HepG2 (cell line): Measurements from ENCODE around the gene USP7. TPM values are rescaled to one million over a fixed set of nuclear protein-coding genes. Genes with fewer than 3 reads are reported as not detected.

Experiments used
- AGO1 ChIP-seq: fragments of 200-400 bp; formaldehyde crosslinking; IDR thresholded peaks from 2 replicates; pipeline ENCODE4 v1.6.1; 2017; ENCODE audit warnings: mild to moderate bottlenecking, low read depth, low read length, moderate library complexity; ENCODE audit not compliant: poor library complexity, severe bottlenecking
- ATF7 ChIP-seq, 2 experiments: fragments of 450-650 bp in 1 of 2; sonication (generic) in 1 of 2; formaldehyde crosslinking in 1 of 2; IDR thresholded peaks; 2 replicates each; pipeline versions ENCODE4 v1.4.0 to v1.6.1; 2016 to 2020; ENCODE audit warnings: antibody characterized with exemption in 1 of 2, mild to moderate bottlenecking in 1 of 2, missing genetic modification reagents in 1 of 2
- BRD4 ChIP-seq: sonication (generic); formaldehyde crosslinking; IDR thresholded peaks from 2 replicates; pipeline ENCODE4 v1.4.0; 2020; ENCODE audit warnings: missing genetic modification reagents
- CCDC6 ChIP-seq: sonication (generic); formaldehyde crosslinking; IDR thresholded peaks from 2 replicates; pipeline ENCODE4 v1.8.1; 2022; ENCODE audit warnings: mild to moderate bottlenecking, missing genetic modification reagents, moderate library complexity
- E2F5 ChIP-seq: sonication (generic); formaldehyde crosslinking; conservative IDR thresholded peaks from 2 replicates; pipeline ENCODE4 v1.4.0; 2020; ENCODE audit warnings: missing genetic modification reagents
- HINFP ChIP-seq: sonication (generic); formaldehyde crosslinking; IDR thresholded peaks from 2 replicates; pipeline ENCODE4 v1.4.0; 2020; ENCODE audit warnings: low read depth, mild to moderate bottlenecking, missing genetic modification reagents
- HNRNPH1 ChIP-seq: fragments of 200-400 bp; formaldehyde crosslinking; optimal IDR thresholded peaks from 2 replicates; pipeline ENCODE3; 2017; ENCODE audit warnings: mild to moderate bottlenecking, low read depth, low read length
- IKZF1 ChIP-seq: fragments of 450-650 bp; IDR thresholded peaks from 2 replicates; pipeline ENCODE4 v1.7.1; 2016
- NFKB2 ChIP-seq: sonication (generic); formaldehyde crosslinking; IDR thresholded peaks from 2 replicates; pipeline ENCODE4 v1.4.0; 2020; ENCODE audit warnings: missing genetic modification reagents, borderline replicate concordance
- PAWR ChIP-seq: sonication (generic); formaldehyde crosslinking; IDR thresholded peaks from 2 replicates; pipeline ENCODE4 v1.4.0; 2020; ENCODE audit warnings: missing genetic modification reagents, mild to moderate bottlenecking, borderline replicate concordance
- PCBP1 ChIP-seq: fragments of 200-400 bp; formaldehyde crosslinking; IDR thresholded peaks from 2 replicates; pipeline ENCODE4 v1.6.1; 2017; ENCODE audit warnings: mild to moderate bottlenecking, low read depth, low read length, borderline replicate concordance
- PPARG ChIP-seq: conservative IDR thresholded peaks from 2 replicates; pipeline ENCODE4 v1.6.1; 2016; ENCODE audit warnings: missing biosample characterization, missing genetic modification reagents
- SKI ChIP-seq: fragments of 450-650 bp; IDR thresholded peaks from one replicate; pipeline ENCODE4 v1.6.1; 2018; ENCODE audit warnings: mild to moderate bottlenecking; ENCODE audit not compliant: partially characterized antibody
- SMAD9 ChIP-seq: sonication (generic); formaldehyde crosslinking; IDR thresholded peaks from 2 replicates; pipeline ENCODE4 v1.5.1; 2020; ENCODE audit warnings: mild to moderate bottlenecking, missing genetic modification reagents
- SNAPC2 ChIP-seq: sonication (generic); formaldehyde crosslinking; IDR thresholded peaks from 2 replicates; pipeline ENCODE4 v1.8.1; 2022; ENCODE audit warnings: mild to moderate bottlenecking, missing genetic modification reagents
- TBX3 ChIP-seq: fragments of 450-650 bp; IDR thresholded peaks from 2 replicates; pipeline ENCODE4 v1.6.1; 2017; ENCODE audit warnings: antibody characterized with exemption, mild to moderate bottlenecking, inconsistent platforms, borderline replicate concordance
- ZBTB7B ChIP-seq: sonication (generic); formaldehyde crosslinking; IDR thresholded peaks from 2 replicates; pipeline ENCODE4 v1.4.0; 2020; ENCODE audit warnings: missing genetic modification reagents
- ZFP36 ChIP-seq: fragments of 150-350 bp; IDR thresholded peaks from 2 replicates; pipeline ENCODE4 v1.6.1; 2018; ENCODE audit warnings: borderline replicate concordance, low read length, low read depth; ENCODE audit not compliant: partially characterized antibody
- ZFX ChIP-seq: sonication (generic); formaldehyde crosslinking; IDR thresholded peaks from 2 replicates; pipeline ENCODE4 v1.4.0; 2020; ENCODE audit warnings: mild to moderate bottlenecking, low read depth, missing genetic modification reagents, moderate library complexity
- ZNF20 ChIP-seq: sonication (generic); formaldehyde crosslinking; IDR thresholded peaks from 2 replicates; pipeline ENCODE4 v1.4.0; 2020; ENCODE audit warnings: mild to moderate bottlenecking, moderate library complexity, missing genetic modification reagents
- ZNF207 ChIP-seq: fragments of 450-650 bp; IDR thresholded peaks from 2 replicates; pipeline ENCODE4 v1.6.1; 2016; ENCODE audit warnings: antibody characterized with exemption, borderline replicate concordance
- ZNF34 ChIP-seq: sonication (generic); formaldehyde crosslinking; IDR thresholded peaks from 2 replicates; pipeline ENCODE4 v1.4.0; 2020; ENCODE audit warnings: mild to moderate bottlenecking, missing genetic modification reagents, borderline replicate concordance
- ZNF510 ChIP-seq: sonication (generic); formaldehyde crosslinking; IDR thresholded peaks from 2 replicates; pipeline ENCODE4 v1.4.0; 2020; ENCODE audit warnings: low read depth, mild to moderate bottlenecking, missing genetic modification reagents
- ZNF570 ChIP-seq: sonication (generic); formaldehyde crosslinking; IDR thresholded peaks from 2 replicates; pipeline ENCODE4 v1.4.0; 2020; ENCODE audit warnings: mild to moderate bottlenecking, missing genetic modification reagents, borderline replicate concordance
- ZNF652 ChIP-seq: IDR thresholded peaks from 2 replicates; pipeline ENCODE4 v1.6.1; 2016; ENCODE audit warnings: low read depth, borderline replicate concordance
- polyA plus RNA-seq, 8 experiments: library from polyadenylated mRNA; depleted of rRNA in 3 of 8; stranded (reverse) in 7 of 8; unstranded in 1 of 8; fragments of >200 nt; fragmentation: Illumina TruSeq in 4 of 8; extraction: Trizol in 4 of 8; gene quantifications; 2 replicates each; pipeline versions ENCODE4 v1.2.1 to v1.2.3, GENCODE V29; 2011 to 2016; ENCODE audit warnings: low read depth in 4 of 8, missing spikeins in 1 of 8, mixed read lengths in 1 of 8; ENCODE audit not compliant: insufficient read depth in 1 of 8
- total RNA-seq, 5 experiments: library from RNA; depleted of rRNA; stranded (reverse); fragments of >200 nt; fragmentation: Illumina TruSeq; extraction: Trizol; gene quantifications; 2 replicates each; pipeline ENCODE4 v1.2.3, GENCODE V29; 2016; ENCODE audit warnings: low read depth in 1 of 5
- TF ChIP-seq, protein P1 (sequence below): sonication (generic); formaldehyde crosslinking; IDR thresholded peaks from 2 replicates; pipeline ENCODE4 v1.8.0; 2022; ENCODE audit warnings: missing genetic modification reagents, low read depth, mild to moderate bottlenecking, borderline replicate concordance
- TF ChIP-seq, protein P2 (sequence below): sonication (generic); formaldehyde crosslinking; IDR thresholded peaks from 2 replicates; pipeline ENCODE4 v1.4.0; 2020; ENCODE audit warnings: missing genetic modification reagents

Gene USP7
- total and polyA plus RNA-seq, 2 of the 13 experiments (the other 11 are each of a cell fraction or from before 2014, with no cell fraction given): 52.5 to 173 TPM

- TF ChIP-seq, protein P1, sequence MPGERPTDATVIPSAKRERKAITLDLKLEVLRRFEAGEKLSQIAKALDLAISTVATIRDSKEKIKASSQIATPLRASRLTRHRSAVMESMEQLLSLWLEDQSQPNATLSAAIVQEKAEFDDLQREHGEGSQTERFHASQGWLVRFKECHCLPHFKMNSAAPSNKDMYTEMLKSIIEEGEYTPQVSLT: no peak
- no peak for TF ChIP-seq IKZF1
- no peak for TF ChIP-seq SNAPC2
- no peak for TF ChIP-seq NFKB2 (CRISPR knock-in tag)
- TF ChIP-seq ZNF207: no peak
- TF ChIP-seq, protein P2, sequence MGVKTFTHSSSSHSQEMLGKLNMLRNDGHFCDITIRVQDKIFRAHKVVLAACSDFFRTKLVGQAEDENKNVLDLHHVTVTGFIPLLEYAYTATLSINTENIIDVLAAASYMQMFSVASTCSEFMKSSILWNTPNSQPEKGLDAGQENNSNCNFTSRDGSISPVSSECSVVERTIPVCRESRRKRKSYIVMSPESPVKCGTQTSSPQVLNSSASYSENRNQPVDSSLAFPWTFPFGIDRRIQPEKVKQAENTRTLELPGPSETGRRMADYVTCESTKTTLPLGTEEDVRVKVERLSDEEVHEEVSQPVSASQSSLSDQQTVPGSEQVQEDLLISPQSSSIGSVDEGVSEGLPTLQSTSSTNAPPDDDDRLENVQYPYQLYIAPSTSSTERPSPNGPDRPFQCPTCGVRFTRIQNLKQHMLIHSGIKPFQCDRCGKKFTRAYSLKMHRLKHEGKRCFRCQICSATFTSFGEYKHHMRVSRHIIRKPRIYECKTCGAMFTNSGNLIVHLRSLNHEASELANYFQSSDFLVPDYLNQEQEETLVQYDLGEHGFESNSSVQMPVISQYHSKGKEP (CRISPR knock-in tag): no peak
- peak; percentile 14 for TF ChIP-seq HNRNPH1
- no peak for TF ChIP-seq PPARG (CRISPR knock-in tag)
- peak; percentile 93; the same call in 1 of the 2 replicates for TF ChIP-seq ZNF34 (CRISPR knock-in tag)
- TF ChIP-seq ZBTB7B: no peak; the same call in 1 of the 2 replicates
- TF ChIP-seq HINFP (CRISPR knock-in tag): no peak
- TF ChIP-seq ZFP36: no peak
- TF ChIP-seq PCBP1: 0 out of 2 replicates have a peak, but pooled peaks have one; percentile 6
- TF ChIP-seq ZNF652 (CRISPR knock-in tag): no peak
- no peak for TF ChIP-seq ZNF570 (CRISPR knock-in tag)
- 0 out of 2 replicates have a peak, but pooled peaks have one; percentile 7 for TF ChIP-seq E2F5
- TF ChIP-seq TBX3: no peak
- no peak for TF ChIP-seq ZNF20 (CRISPR knock-in tag)
- peak; percentile 55; the same call in 1 of the 2 replicates for TF ChIP-seq BRD4
- TF ChIP-seq SKI: no peak
- no peak for TF ChIP-seq ZNF510
- TF ChIP-seq ATF7 (IDR thresholded peaks at IDR 0.05): no peak
- no peak for TF ChIP-seq ATF7 (CRISPR knock-in tag; IDR thresholded peaks at IDR 0.05)
- TF ChIP-seq SMAD9 (CRISPR knock-in tag): no peak
- no peak for TF ChIP-seq AGO1
- no peak for TF ChIP-seq CCDC6 (CRISPR knock-in tag)
- 0 out of 2 replicates have a peak, but pooled peaks have one; percentile 37 for TF ChIP-seq PAWR (CRISPR knock-in tag)
- TF ChIP-seq ZFX (CRISPR knock-in tag): peak; percentile 84
Observed at GRCh38 chr16:8867216-8867931, 96.3 kb downstream of the USP7 start (continued).
